Activated CD4-positive, alpha-beta memory T cell treated with anti-CD3 and anti-CD28 coated beads for 36 hours (primary cell): Measurements from ENCODE around the gene ITGB8. TPM values are rescaled to one million over a fixed set of nuclear protein-coding genes. Genes with fewer than 3 reads are reported as not detected.

ENCODE experiments used
- CTCF ChIA-PET: fragments of 350-600 bp; sonication (Branson Sonifier 250); formaldehyde crosslinking; loops from one replicate; lab custom pipeline; 2021; ENCODE audit warnings: antibody characterized with exemption, inconsistent platforms; lab: Charles Lee
- POLR2A ChIA-PET: fragments of 350-600 bp; sonication (Branson Sonifier 250); formaldehyde crosslinking; loops from one replicate; lab custom pipeline; 2021; ENCODE audit warnings: antibody characterized with exemption; lab: Charles Lee
- DNase-seq: peaks from one replicate; pipeline ENCODE4 v3.0.0-alpha.2; 2020
- H3K27ac Mint-ChIP-seq: one replicate; pipeline ENCODE4 v1.8.0; 2021; ENCODE audit warnings: mixed read lengths
- H3K27me3 Mint-ChIP-seq: one replicate; pipeline ENCODE4 v1.8.0; 2021; ENCODE audit warnings: mixed read lengths
- H3K36me3 Mint-ChIP-seq: one replicate; pipeline ENCODE4 v1.8.0; 2021; ENCODE audit warnings: mixed read lengths
- H3K4me1 Mint-ChIP-seq: one replicate; pipeline ENCODE4 v1.8.0; 2021; ENCODE audit warnings: low read depth, mixed read lengths
- H3K4me3 Mint-ChIP-seq: one replicate; pipeline ENCODE4 v1.8.0; 2021; ENCODE audit warnings: mild to moderate bottlenecking, mixed read lengths
- H3K9me3 Mint-ChIP-seq: one replicate; pipeline ENCODE4 v1.8.0; 2021; ENCODE audit warnings: mixed read lengths
- intact Hi-C: fragments of 100-400 bp; cut with micrococcal nuclease; formaldehyde crosslinking; loops from one replicate; pipeline ENCODE4 v1.15.1; 2023
- total RNA-seq, 2 experiments: library from RNA; stranded (reverse); gene quantifications; one replicate each; pipeline ENCODE4 v1.2.3, GENCODE V29; 2021

The ITGB8 gene
- total RNA-seq, 2 experiments from 2014 or later: not detected

- ChIA-PET POLR2A (no interaction called here), CTCF (no interaction called here)
- Mint-ChIP-seq H3K4me3 (no peak overlapping the region), H3K36me3 (no peaks in the 10 kb centered on the region), H3K27ac (no peak overlapping the region), H3K4me1 (no peaks in the 10 kb centered on the region), H3K9me3 (no peaks in the 10 kb centered on the region), H3K27me3 (no peaks in the 10 kb centered on the region)
- DNase-seq: no peak
- intact Hi-C loops: no loop called here
Observed at GRCh38 chr7:20346577-20346976, 15.9 kb downstream of the ITGB8 start.

DNA sequence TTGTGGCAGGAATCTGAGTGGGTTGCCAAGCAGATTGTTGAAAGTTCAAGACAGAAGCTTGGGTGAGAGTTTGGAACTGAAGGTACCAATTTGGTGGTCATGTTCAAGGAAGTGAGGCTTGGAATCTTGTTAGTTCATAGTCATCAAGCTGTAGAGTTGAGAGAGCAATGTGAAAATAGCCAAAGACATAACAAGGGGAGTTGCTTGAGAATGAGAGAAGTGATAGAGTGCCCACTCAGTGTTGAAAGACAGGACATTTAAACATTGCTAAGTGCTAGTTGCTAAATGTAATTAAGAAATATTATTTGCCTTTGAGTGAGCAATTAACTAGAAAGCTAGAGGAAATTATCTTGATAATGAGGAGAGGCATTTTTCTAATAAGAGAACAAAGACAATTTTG, 17.0 kb downstream of the ITGB8 start:
- POLR2A ChIA-PET: interaction anchor here (0.6 kb wide), 1 partner anchor 704 kb away, joined by 5 read pairs; no protein-coding TSS in a partner anchor
- Mint-ChIP-seq H3K27ac (no peak overlapping the region), H3K4me3 (no peak overlapping the region), H3K4me1 (no peaks in the 10 kb centered on the region), H3K27me3 (no peaks in the 10 kb centered on the region), H3K36me3 (no peaks in the 10 kb centered on the region), H3K9me3 (no peaks in the 10 kb centered on the region)
- intact Hi-C loops: no loop called here
- no peak for DNase-seq
- CTCF ChIA-PET: no interaction called here

DNA sequence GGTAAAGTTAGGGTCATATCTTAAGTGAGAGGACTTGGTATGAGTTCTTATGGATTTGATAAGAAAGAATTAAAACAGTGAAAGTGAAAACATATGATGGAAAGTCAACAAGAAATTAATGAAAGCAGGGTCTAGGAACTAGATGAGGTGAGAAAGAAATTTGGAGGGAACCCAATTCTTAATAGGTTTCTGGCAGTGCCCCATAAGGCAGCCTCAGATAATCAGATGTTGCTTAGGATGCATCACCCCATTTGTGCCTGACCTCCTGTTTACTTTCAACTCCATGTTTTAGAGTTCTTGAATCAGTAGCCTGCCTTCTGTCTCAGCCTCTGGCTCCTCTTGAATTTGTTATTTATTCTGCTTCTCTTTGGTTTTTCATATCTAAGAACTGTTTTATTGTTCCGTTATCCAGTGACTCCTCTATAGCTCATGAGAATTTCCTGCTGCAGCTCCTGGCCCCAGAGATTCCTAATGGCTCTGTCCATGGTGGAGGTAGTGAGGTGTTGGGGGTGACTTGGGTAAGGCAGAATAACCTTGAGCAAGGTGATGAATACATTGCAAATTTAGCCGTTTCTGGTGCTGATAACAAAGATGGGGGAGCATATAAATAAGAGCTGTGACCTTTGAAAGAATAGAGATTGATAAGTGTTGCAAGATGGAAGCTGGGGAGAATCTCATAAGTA, 17.6 kb downstream of the ITGB8 start:
- no peak overlapping the region for H3K27ac Mint-ChIP-seq
- no peak for DNase-seq
- no peaks in the 10 kb centered on the region for H3K36me3 Mint-ChIP-seq
- POLR2A ChIA-PET: interaction anchor here (0.6 kb wide), 1 partner anchor 703 kb away, joined by 5 read pairs; no protein-coding TSS in a partner anchor
- no peaks in the 10 kb centered on the region for H3K4me1 Mint-ChIP-seq
- no peaks in the 10 kb centered on the region for H3K27me3 Mint-ChIP-seq
- no peak overlapping the region for H3K4me3 Mint-ChIP-seq
- no peaks in the 10 kb centered on the region for H3K9me3 Mint-ChIP-seq
- CTCF ChIA-PET: no interaction called here
- intact Hi-C loops: no loop called here

- intact Hi-C loops: no loop called here
- POLR2A ChIA-PET: no interaction called here
- no peaks in the 10 kb centered on the region for H3K27me3 Mint-ChIP-seq
- no peak overlapping the region for H3K4me3 Mint-ChIP-seq
- no peak for DNase-seq
- no peak overlapping the region for H3K27ac Mint-ChIP-seq
- no peaks in the 10 kb centered on the region for H3K36me3 Mint-ChIP-seq
- CTCF ChIA-PET: no interaction called here
- H3K9me3 Mint-ChIP-seq: no peaks in the 10 kb centered on the region
- no peaks in the 10 kb centered on the region for H3K4me1 Mint-ChIP-seq
Observed at GRCh38 chr7:20350518-20350951, 19.8 kb downstream of the ITGB8 start.

- H3K4me3 Mint-ChIP-seq: no peak overlapping the region
- no peaks in the 10 kb centered on the region for H3K27me3 Mint-ChIP-seq
- DNase-seq: no peak
- H3K9me3 Mint-ChIP-seq: no peaks in the 10 kb centered on the region
- ChIA-PET POLR2A (no interaction called here), CTCF (no interaction called here)
- no peaks in the 10 kb centered on the region for H3K4me1 Mint-ChIP-seq
- intact Hi-C loops: no loop called here
- no peak overlapping the region for H3K27ac Mint-ChIP-seq
- no peaks in the 10 kb centered on the region for H3K36me3 Mint-ChIP-seq
Observed at GRCh38 chr7:20350996-20351692, 20.4 kb downstream of the ITGB8 start.

- intact Hi-C loops: no loop called here
- Mint-ChIP-seq H3K27me3 (no peaks in the 10 kb centered on the region), H3K36me3 (no peaks in the 10 kb centered on the region), H3K27ac (no peak overlapping the region), H3K4me1 (no peaks in the 10 kb centered on the region), H3K4me3 (no peak overlapping the region), H3K9me3 (no peaks in the 10 kb centered on the region)
- ChIA-PET POLR2A (no interaction called here), CTCF (no interaction called here)
- DNase-seq: no peak
Observed at GRCh38 chr7:20351901-20352300, 21.2 kb downstream of the ITGB8 start.

DNA sequence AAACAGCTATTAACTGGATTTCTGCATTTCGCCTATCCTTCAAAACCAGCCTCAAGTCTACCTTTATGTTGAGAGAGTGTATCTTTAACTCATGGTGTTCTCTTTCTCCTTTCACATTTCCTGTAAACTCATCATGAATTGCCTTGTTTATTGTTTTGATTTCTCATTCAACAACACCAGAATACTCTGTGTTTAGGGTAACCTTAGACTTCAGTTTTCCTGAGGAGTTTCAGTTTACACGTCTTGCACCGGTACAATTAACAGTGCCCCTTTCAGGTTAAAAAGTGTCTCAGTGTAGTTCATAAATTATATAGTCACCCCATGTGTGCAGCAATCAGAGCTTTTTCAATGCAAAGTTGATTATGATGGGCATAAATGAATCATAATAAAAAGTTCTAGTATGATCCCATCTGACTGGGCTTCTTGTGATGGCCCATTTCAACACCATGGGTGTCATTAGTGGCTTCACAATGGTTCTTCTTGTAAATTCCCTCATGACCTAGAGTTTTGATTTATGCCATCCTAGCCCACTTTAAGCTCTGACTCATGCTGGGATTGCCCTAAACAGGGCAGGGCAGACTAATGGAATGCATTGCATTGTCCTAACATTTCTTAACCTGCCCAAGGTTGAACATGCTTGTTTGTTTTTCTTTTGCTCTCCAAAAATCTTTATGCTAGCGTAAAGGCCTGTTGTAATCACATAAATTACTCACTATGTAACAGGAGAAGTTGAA, 22.0 kb downstream of the ITGB8 start:
- Mint-ChIP-seq H3K36me3 (no peaks in the 10 kb centered on the region), H3K27ac (no peak overlapping the region), H3K4me3 (no peak overlapping the region), H3K4me1 (no peaks in the 10 kb centered on the region), H3K9me3 (no peaks in the 10 kb centered on the region), H3K27me3 (no peaks in the 10 kb centered on the region)
- intact Hi-C loops: no loop called here
- POLR2A ChIA-PET: no interaction called here
- CTCF ChIA-PET: no interaction called here
- no peak for DNase-seq

GRCh38 chr7:20354610-20355528, 24.2 kb downstream of the ITGB8 start:
- Mint-ChIP-seq H3K4me3 (no peak overlapping the region), H3K27ac (no peak overlapping the region), H3K27me3 (no peaks in the 10 kb centered on the region), H3K9me3 (no peaks in the 10 kb centered on the region), H3K36me3 (no peaks in the 10 kb centered on the region), H3K4me1 (no peaks in the 10 kb centered on the region)
- POLR2A ChIA-PET: no interaction called here
- no peak for DNase-seq
- intact Hi-C loops: no loop called here
- CTCF ChIA-PET: no interaction called here

DNA sequence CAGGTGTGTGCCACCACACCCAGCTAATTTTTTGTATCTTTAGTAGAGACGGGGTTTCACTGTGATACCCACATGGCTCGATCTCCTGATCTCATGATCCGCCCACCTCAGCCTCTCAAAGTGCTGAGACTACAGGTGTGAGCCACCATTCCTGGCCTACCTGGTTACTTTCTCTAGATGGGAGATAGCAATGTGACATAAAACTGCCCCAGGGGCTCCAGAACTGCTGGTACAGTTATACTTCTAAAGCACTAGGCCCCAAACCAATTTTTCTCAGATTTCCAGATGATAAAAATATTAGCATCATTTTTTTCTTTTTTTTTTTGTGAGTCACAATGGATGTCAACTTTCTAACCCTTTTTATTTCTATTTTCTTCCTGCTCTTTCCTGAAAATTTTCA, 27.4 kb downstream of the ITGB8 start:
- DNase-seq: no peak
- intact Hi-C loops: no loop called here
- no peak overlapping the region for H3K4me3 Mint-ChIP-seq
- CTCF ChIA-PET: interaction anchor here (0.6 kb wide), 1 partner anchor 336 kb away, joined by 4 read pairs; no protein-coding TSS in a partner anchor
- H3K27me3 Mint-ChIP-seq: no peaks in the 10 kb centered on the region
- no peak overlapping the region for H3K27ac Mint-ChIP-seq
- H3K9me3 Mint-ChIP-seq: no peaks in the 10 kb centered on the region
- H3K4me1 Mint-ChIP-seq: no peaks in the 10 kb centered on the region
- H3K36me3 Mint-ChIP-seq: no peaks in the 10 kb centered on the region
- POLR2A ChIA-PET: no interaction called here

DNA sequence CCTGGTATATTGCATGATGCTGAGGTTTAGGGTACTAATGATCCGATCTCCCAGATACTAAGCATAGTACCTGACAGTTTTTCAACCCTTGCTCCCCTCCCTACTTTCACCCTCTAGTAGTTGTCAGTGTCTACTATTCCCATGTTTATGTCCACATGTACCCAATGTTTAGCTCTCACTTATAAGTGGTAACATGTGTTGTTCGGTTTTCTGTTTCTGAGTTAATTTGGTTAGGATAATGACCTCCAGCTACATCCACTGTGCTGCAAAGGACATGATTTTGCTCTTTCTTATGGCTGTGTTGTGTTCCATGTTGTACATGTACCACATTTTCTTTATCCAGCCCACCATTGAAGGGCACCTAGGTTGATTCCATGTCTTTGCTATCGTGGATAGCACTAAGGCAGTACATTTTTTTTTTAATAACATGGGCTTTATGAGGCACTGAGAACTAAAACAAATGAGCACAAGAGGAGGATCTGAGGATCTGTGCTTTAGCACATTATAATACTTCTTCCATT, 28.1 kb downstream of the ITGB8 start:
- ChIA-PET POLR2A (no interaction called here), CTCF (interaction anchor here (0.6 kb wide), 1 partner anchor 337 kb away, joined by 4 read pairs; no protein-coding TSS in a partner anchor)
- intact Hi-C loops: no loop called here
- Mint-ChIP-seq H3K4me3 (no peak overlapping the region), H3K4me1 (no peaks in the 10 kb centered on the region), H3K9me3 (no peaks in the 10 kb centered on the region), H3K36me3 (no peaks in the 10 kb centered on the region), H3K27ac (no peak overlapping the region), H3K27me3 (no peaks in the 10 kb centered on the region)
- DNase-seq: no peak

GRCh38 chr7:20359341-20359963, 28.8 kb downstream of the ITGB8 start:
- Mint-ChIP-seq H3K4me1 (no peaks in the 10 kb centered on the region), H3K36me3 (no peaks in the 10 kb centered on the region), H3K4me3 (no peak overlapping the region), H3K9me3 (no peaks in the 10 kb centered on the region), H3K27ac (no peak overlapping the region), H3K27me3 (no peaks in the 10 kb centered on the region)
- CTCF ChIA-PET: no interaction called here
- POLR2A ChIA-PET: no interaction called here
- DNase-seq: no peak
- intact Hi-C loops: no loop called here
